HG02885 (cell line): ENCODE results near the gene PRKCE.
"Not testable (repeated sequence)": the region's sequence is repeated elsewhere in the genome, so short reads cannot be mapped to it uniquely, and the experiment has no call there.

Experiments
- ATAC-seq: cut with Tn5 transposase; IDR thresholded peaks from one replicate; pipeline ENCODE4 v1.9.1; 2021; ENCODE audit warnings: mild to moderate bottlenecking; ENCODE audit not compliant: unreplicated experiment, poor library complexity

PRKCE gene

GRCh38 chr2:45851111-45851510 is 199.6 kb downstream of the PRKCE start:
- ATAC-seq: no peak

GRCh38 chr2:45851576-45852304 is 200.3 kb downstream of the PRKCE start:
- ATAC-seq: no peak

DNA sequence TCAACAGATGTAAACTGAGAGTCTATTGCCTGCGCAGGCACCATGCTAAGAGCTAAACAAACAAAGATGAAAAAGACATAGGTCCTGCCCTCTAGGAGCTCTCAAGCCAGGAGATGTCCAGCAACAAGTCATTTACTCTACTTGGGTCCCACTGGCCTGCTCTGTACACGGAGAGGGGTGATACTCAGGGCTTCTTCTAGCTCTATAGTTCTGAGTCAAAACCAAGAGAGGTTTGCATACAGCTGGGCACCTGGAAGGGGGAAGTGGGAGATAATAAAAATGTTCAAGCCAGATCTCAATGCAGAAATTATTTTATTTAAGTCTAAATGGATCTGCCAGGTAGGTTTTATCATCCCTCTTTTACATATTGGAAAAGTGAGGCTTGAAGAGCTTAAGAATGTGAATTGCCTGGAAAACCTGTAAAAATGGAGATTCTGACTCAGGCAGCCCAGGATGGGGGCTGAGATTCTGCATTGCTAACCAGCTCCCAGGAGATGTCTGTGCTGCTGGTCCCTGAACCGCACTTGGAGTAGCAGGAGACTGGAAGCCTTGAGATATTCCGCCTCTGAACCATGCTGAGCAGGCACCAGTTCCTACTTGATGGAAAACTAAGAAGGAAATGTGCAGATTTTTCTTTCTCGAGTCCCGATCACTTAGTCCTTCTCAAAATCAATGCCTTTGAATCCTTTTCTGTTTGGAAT is 201.1 kb downstream of the PRKCE start:
- ATAC-seq: peak; percentile 88

DNA sequence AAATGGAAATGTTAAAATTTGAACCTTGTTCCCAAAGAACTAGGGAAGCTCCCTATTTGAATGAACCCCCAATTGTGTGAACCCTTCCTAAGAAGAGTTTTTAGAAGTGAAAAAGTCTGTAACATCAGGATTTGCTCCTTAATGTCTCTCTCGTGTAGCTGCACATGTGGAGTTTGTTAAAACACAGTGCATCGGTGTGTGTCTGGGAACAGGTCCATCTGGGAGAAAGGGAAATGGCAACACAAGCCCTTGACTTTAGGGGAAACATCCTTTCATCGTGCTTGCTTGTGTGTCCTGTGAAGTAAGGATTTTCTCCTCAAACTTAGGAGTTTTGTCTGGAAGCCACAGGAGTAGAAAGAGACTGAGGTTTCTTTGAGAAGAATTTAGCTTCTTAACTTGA is 203.9 kb downstream of the PRKCE start:
- ATAC-seq: no peak

- ATAC-seq: no peak
Observed at GRCh38 chr2:45856391-45857274, 205.2 kb downstream of the PRKCE start.

- no peak for ATAC-seq
Observed at GRCh38 chr2:45857275-45857609, 205.8 kb downstream of the PRKCE start.

DNA sequence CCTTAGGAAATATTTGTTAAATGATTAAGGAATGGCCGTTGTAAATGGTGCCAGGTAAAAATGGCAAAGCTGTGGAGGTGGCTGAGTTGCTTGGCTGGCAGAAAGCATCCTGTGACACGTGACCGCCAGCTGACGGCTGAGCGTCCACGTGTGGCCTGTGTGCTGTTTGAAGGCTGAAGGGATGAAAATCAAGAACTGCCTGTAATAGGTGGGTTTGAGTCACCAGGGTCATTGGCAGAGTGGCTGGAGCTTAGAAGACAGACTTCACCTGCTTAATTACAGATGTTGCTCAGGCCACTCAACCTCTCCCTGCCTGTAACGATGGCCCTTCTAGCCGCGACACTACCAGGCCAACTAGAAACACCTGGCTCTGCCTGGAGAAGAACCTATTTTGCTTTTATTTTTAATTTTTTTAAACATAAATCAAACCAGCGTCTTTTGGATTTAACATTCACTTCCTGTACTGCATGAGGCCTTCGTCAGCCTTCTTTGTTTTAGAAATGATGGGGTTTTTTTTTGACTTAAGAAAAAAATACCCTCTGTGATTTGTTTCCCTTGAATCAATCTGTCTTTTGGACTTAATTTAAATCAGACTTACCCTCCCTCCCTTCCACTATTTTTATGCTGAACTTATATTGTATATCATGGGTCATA is 206.5 kb downstream of the PRKCE start:
- ATAC-seq: no peak

DNA sequence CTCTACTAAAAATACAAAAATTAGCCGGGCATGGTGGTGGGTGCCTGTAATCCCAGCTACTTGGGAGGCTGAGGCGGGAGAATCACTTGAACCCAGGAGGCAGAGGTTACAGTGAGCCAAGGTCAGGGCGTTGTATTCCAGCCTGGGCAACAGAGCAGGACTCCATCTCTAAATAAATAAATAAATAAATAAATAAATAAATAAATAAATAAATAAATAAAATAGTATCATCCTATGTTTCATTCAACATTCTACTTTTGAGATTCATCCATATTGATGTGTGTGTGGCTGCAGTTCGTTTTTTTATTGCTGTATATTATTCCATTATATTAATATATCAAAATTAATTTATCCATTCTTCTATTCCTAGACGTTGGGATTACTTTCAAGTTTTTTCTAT is 207.4 kb downstream of the PRKCE start:
- ATAC-seq: not testable (repeated sequence)

GRCh38 chr2:45859682-45860081 is 208.2 kb downstream of the PRKCE start:
- peak; percentile 53 for ATAC-seq

- no peak for ATAC-seq
Observed at GRCh38 chr2:45860136-45861121, 209.0 kb downstream of the PRKCE start.

- no peak for ATAC-seq
Observed at GRCh38 chr2:45862843-45863242, 211.4 kb downstream of the PRKCE start.

DNA sequence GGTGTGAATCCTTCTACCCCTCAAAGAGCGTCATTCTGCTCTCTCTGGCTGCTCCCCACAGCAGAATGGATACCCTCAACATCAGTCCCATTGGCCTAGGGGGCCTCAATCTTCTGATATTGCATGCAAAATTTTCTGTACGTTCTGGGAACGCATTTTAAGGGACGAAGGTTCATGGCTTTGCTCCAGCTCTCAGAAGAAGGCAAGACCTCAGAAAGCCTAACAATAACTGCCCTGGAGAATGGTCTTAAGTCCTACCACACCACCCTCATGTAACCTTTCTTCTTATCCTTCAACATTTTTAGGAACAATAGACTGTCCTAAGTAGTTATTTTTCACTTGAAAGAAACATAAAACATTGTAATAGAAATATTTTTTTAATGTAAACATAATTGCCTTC is 212.6 kb downstream of the PRKCE start:
- no peak for ATAC-seq

- no peak for ATAC-seq
Observed at GRCh38 chr2:45867349-45867748, 215.9 kb downstream of the PRKCE start.

GRCh38 chr2:45867800-45868199 is 216.3 kb downstream of the PRKCE start:
- no peak for ATAC-seq

DNA sequence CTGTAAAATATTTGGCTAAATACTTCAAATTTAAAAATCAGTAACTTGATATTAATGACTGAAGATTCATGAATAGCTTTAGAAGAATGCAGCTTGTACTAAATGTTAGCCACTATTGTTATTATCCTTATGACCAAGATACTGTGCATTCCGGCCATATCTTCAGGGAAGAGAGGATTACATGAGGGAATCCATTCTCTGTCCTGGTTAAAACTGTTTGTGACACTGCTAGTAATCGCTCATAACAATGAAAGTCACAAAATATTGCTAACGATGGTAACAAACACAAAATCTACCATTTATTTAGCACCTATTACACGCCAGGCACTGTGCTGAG is 217.7 kb downstream of the PRKCE start:
- no peak for ATAC-seq

DNA sequence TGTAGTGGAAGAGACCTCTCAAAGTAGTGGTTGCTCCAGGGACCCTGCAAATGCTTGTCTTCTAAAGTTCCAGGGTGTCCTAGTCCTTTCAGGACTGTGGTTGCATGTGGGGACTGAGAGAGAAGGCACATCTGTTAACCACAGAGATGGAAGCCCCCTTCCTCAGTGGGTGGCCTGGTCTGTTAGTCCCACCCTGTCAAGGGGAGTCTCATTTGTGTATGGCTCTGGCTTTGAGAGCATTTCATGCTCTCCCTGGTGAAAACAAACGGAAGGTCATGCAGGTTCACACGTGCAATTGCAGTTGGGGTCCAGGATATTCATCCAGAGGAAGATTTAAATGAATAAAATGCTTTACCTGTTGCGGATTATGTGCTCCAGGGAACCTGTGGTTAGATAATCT is 219.6 kb downstream of the PRKCE start:
- no peak for ATAC-seq

- no peak for ATAC-seq
Observed at GRCh38 chr2:45871541-45871940, 220.1 kb downstream of the PRKCE start.

- ATAC-seq: no peak
Observed at GRCh38 chr2:45872211-45872610, 220.7 kb downstream of the PRKCE start.

- no peak for ATAC-seq
Observed at GRCh38 chr2:45874344-45874743, 222.9 kb downstream of the PRKCE start.

GRCh38 chr2:45876611-45877010 is 225.1 kb downstream of the PRKCE start:
- ATAC-seq: no peak
